ENCODE measurements around the gene IER2. TPM values are rescaled to one million over a fixed set of nuclear protein-coding genes. Genes with fewer than 3 reads are reported as not detected.
A peak's percentile ranks its signal among the peaks of the same experiment; 100 is the strongest.

IER2 gene
- total RNA-seq, 1 experiment from 2014 or later, result 247 TPM

- TF ChIP-seq EGR1 (IDR thresholded peaks at IDR 0.05; ENCODE audit: low read depth) (peak; percentile 86), ATF3 (IDR thresholded peaks at IDR 0.05) (no peak), SP1 (IDR thresholded peaks at IDR 0.05; ENCODE audit: low read depth) (peak; percentile 95), POLR2AphosphoS5 (IDR thresholded peaks at IDR 0.05; ENCODE audit: low read depth, low read length) (peak; percentile 56), POLR2A (IDR thresholded peaks at IDR 0.05; ENCODE audit: borderline replicate concordance, extremely low read depth, insufficient read depth, insufficient read length) (peak; percentile 61), CEBPB (IDR thresholded peaks at IDR 0.05; ENCODE audit: low read depth) (no peak)
Observed at GRCh38 chr19:13116282-13117175, 33.7 kb upstream of the IER2 start, which contains the start of gene TRMT1 (continued).

DNA sequence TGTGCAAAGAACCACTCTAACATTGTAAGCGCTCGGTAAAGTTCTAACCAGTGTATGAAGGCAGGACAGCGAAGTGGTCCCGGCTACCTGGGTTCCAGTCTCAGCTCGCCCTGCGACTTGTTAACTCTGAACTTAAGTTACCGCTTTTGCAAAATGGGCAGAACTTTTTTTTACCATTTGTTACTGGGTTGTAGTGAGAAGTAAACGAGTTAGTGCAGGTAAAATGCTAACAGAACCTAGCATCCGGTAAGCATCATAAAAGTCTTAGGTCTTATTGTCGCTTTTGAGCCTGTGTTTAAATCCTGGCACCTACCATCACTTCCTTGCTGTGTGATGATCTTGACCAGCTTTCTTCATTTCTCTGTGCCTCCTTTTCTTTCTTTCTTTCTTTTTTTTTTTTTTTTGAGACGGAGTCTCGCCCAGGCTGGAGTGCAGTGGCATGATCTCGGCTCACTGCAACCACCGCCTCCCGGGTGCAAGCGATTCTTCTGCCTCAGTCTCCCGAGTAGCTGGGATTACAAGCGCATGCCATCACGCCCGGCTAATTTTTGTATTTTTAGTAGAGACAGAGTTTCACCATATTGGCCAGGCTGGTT is 32.9 kb upstream of the IER2 start:
- Histone ChIP-seq H3K36me3 (ENCODE audit: control insufficient read depth in 1 of 2, insufficient read depth in 2 of 2, low read length in 2 of 2) (peaks cover 12 to 40% of the 10 kb centered on the region in 2 experiments; a peak in 3 of 4 replicates), H3K27ac (ENCODE audit: low read depth, low read length) (peak overlapping the region; percentile 100), H3K27me3 (ENCODE audit: insufficient read depth, low read length) (no peaks in the 10 kb centered on the region), H3K4me3 (replicated peaks in 1 of 2; ENCODE audit: low read depth in 1 of 2, low read length in 2 of 2) (peak overlapping the region; percentile 97 to 98), H2AFZ (ENCODE audit: low read depth, low read length, poor library complexity, severe bottlenecking) (peak overlapping the region; percentile 3), H4K20me1 (ENCODE audit: insufficient read depth) (peaks cover 15% of the 10 kb centered on the region; the same call in 1 of the 2 replicates), H3K4me1 (ENCODE audit: control insufficient read depth in 1 of 2, insufficient read depth in 2 of 2, low read length in 2 of 2) (peaks cover 21 to 43% of the 10 kb centered on the region in 2 experiments; a peak in 3 of 4 replicates), H3K9ac (ENCODE audit: low read length) (peak overlapping the region; percentile 98), H3K79me2 (ENCODE audit: insufficient read depth, low read length) (peaks cover 79% of the 10 kb centered on the region), H3K9me2 (ENCODE audit: insufficient read depth) (no peaks in the 10 kb centered on the region), H3K4me2 (ENCODE audit: low read length) (peak overlapping the region; percentile 91), H3K9me3 (ENCODE audit: control insufficient read depth in 1 of 2, insufficient read depth in 1 of 2, low read depth in 1 of 2, low read length in 2 of 2) (no peaks in the 10 kb centered on the region)
- TSS peak; percentile 13 for BruUV-seq (replicated peaks)
- intact Hi-C loops (cut with micrococcal nuclease), result loop anchor here (2.0 to 5.0 kb wide), 2 partner anchors 34 to 145 kb away; partner anchors contain the start of genes IER2 and STX10
- ChIA-PET POLR2A (interaction anchor here (1.6 to 1.8 kb wide), 2 partner anchors 35 to 38 kb away, joined by 7 to 16 read pairs; no protein-coding TSS in a partner anchor), CTCF (interaction anchor here (1.0 to 2.2 kb wide), 7 partner anchors 16 to 152 kb away, joined by 3 to 9 read pairs (median 4); no protein-coding TSS in a partner anchor), RAD21 (ENCODE audit: low non-redundant PET in 1 of 2, low total read pairs in 2 of 2, uncharacterized antibody in 2 of 2, unreplicated experiment in 2 of 2) (interaction anchor here in 1 of 2 experiments (0.7 kb wide), 1 partner anchor 151 kb away, joined by 3 read pairs; no protein-coding TSS in a partner anchor)
- ATAC-seq, result no peak
- TF ChIP-seq POLR2AphosphoS5 (IDR thresholded peaks at IDR 0.05; ENCODE audit: low read depth, low read length) (no peak), EGR1 (IDR thresholded peaks at IDR 0.05; ENCODE audit: low read depth) (0 out of 2 replicates have a peak, but pooled peaks have one; percentile 31)
- DNase-seq (ENCODE audit: low read depth, low spot score), result peak; percentile 24

All from HCT116 (cell line).